Measurements from ENCODE around the gene ACOT8. TPM values are rescaled to one million over a fixed set of nuclear protein-coding genes. Genes with fewer than 3 reads are reported as not detected.
A peak's percentile ranks its signal among the peaks of the same experiment; 100 is the strongest.
"Not testable (repeated sequence)": the region's sequence is repeated elsewhere in the genome, so short reads cannot be mapped to it uniquely, and the experiment has no call there.

Gene ACOT8
- total RNA-seq, 1 experiment from 2014 or later = 37.9 TPM

GRCh38 chr20:45874576-45874975, 17.4 kb upstream of the ACOT8 start:
- Mint-ChIP-seq H3K4me1 (ENCODE audit: low read depth, unreplicated experiment) (peaks cover 8% of the 10 kb centered on the region), H3K4me3 (ENCODE audit: low read depth, unreplicated experiment) (no peak overlapping the region), H3K27ac (ENCODE audit: unreplicated experiment) (no peak overlapping the region), H3K9me3 (ENCODE audit: low read depth, unreplicated experiment) (no peaks in the 10 kb centered on the region), H3K27me3 (ENCODE audit: unreplicated experiment) (no peaks in the 10 kb centered on the region), H3K36me3 (ENCODE audit: insufficient read depth, unreplicated experiment) (no peaks in the 10 kb centered on the region)
- CTCF ChIA-PET = no interaction called here
- DNase-seq = no peak
- TF ChIP-seq, protein P1, sequence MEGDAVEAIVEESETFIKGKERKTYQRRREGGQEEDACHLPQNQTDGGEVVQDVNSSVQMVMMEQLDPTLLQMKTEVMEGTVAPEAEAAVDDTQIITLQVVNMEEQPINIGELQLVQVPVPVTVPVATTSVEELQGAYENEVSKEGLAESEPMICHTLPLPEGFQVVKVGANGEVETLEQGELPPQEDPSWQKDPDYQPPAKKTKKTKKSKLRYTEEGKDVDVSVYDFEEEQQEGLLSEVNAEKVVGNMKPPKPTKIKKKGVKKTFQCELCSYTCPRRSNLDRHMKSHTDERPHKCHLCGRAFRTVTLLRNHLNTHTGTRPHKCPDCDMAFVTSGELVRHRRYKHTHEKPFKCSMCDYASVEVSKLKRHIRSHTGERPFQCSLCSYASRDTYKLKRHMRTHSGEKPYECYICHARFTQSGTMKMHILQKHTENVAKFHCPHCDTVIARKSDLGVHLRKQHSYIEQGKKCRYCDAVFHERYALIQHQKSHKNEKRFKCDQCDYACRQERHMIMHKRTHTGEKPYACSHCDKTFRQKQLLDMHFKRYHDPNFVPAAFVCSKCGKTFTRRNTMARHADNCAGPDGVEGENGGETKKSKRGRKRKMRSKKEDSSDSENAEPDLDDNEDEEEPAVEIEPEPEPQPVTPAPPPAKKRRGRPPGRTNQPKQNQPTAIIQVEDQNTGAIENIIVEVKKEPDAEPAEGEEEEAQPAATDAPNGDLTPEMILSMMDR (IDR thresholded peaks at IDR 0.05; ENCODE audit: unreplicated experiment) = no peak
- BruUV-seq (replicated peaks) = no TSS peak
- intact Hi-C loops (cut with micrococcal nuclease; ENCODE audit: unreplicated experiment) = no loop called here

- intact Hi-C loops (cut with micrococcal nuclease; ENCODE audit: unreplicated experiment); DNase-seq; H3K4me3 Mint-ChIP-seq (ENCODE audit: low read depth, unreplicated experiment); H3K4me1 Mint-ChIP-seq (ENCODE audit: low read depth, unreplicated experiment); H3K27me3 Mint-ChIP-seq (ENCODE audit: unreplicated experiment); H3K36me3 Mint-ChIP-seq (ENCODE audit: insufficient read depth, unreplicated experiment); CTCF ChIA-PET; H3K9me3 Mint-ChIP-seq (ENCODE audit: low read depth, unreplicated experiment); H3K27ac Mint-ChIP-seq (ENCODE audit: unreplicated experiment); BruUV-seq (replicated peaks): not testable (repeated sequence)
Observed at GRCh38 chr20:45874104-45874481, 16.9 kb upstream of the ACOT8 start.

- TF ChIP-seq, protein P1 (IDR thresholded peaks at IDR 0.05; ENCODE audit: unreplicated experiment) = no peak
- Mint-ChIP-seq H3K4me3 (ENCODE audit: low read depth, unreplicated experiment) (no peak overlapping the region), H3K4me1 (ENCODE audit: low read depth, unreplicated experiment) (peaks cover 8% of the 10 kb centered on the region), H3K9me3 (ENCODE audit: low read depth, unreplicated experiment) (no peaks in the 10 kb centered on the region), H3K27me3 (ENCODE audit: unreplicated experiment) (no peaks in the 10 kb centered on the region), H3K36me3 (ENCODE audit: insufficient read depth, unreplicated experiment) (no peaks in the 10 kb centered on the region), H3K27ac (ENCODE audit: unreplicated experiment) (no peak overlapping the region)
- CTCF ChIA-PET = interaction anchor here (1.8 kb wide), 1 partner anchor 7 kb away, joined by 4 read pairs; the partner anchor contains the start of gene ZSWIM1
- no peak for DNase-seq
- BruUV-seq (replicated peaks) = no TSS peak
- intact Hi-C loops (cut with micrococcal nuclease; ENCODE audit: unreplicated experiment) = no loop called here
Observed at GRCh38 chr20:45873409-45874103, 16.4 kb upstream of the ACOT8 start.

GRCh38 chr20:45872626-45873025, 15.4 kb upstream of the ACOT8 start:
- Mint-ChIP-seq H3K4me3 (ENCODE audit: low read depth, unreplicated experiment) (no peak overlapping the region), H3K4me1 (ENCODE audit: low read depth, unreplicated experiment) (peaks cover 14% of the 10 kb centered on the region), H3K9me3 (ENCODE audit: low read depth, unreplicated experiment) (no peaks in the 10 kb centered on the region), H3K27ac (ENCODE audit: unreplicated experiment) (no peak overlapping the region), H3K27me3 (ENCODE audit: unreplicated experiment) (no peaks in the 10 kb centered on the region), H3K36me3 (ENCODE audit: insufficient read depth, unreplicated experiment) (no peaks in the 10 kb centered on the region)
- CTCF ChIA-PET = interaction anchor here (1.4 to 1.8 kb wide), 2 partner anchors 8 to 9 kb away, joined by 3 to 4 read pairs; partner anchors contain the start of gene ZSWIM1
- no peak for DNase-seq
- TF ChIP-seq, protein P1 (IDR thresholded peaks at IDR 0.05; ENCODE audit: unreplicated experiment) = no peak
- intact Hi-C loops (cut with micrococcal nuclease; ENCODE audit: unreplicated experiment) = no loop called here
- no TSS peak for BruUV-seq (replicated peaks)

- Mint-ChIP-seq H3K36me3 (ENCODE audit: insufficient read depth, unreplicated experiment) (no peaks in the 10 kb centered on the region), H3K9me3 (ENCODE audit: low read depth, unreplicated experiment) (no peaks in the 10 kb centered on the region), H3K4me3 (ENCODE audit: low read depth, unreplicated experiment) (no peak overlapping the region), H3K27me3 (ENCODE audit: unreplicated experiment) (no peaks in the 10 kb centered on the region), H3K4me1 (ENCODE audit: low read depth, unreplicated experiment) (peaks cover 19% of the 10 kb centered on the region), H3K27ac (ENCODE audit: unreplicated experiment) (peak overlapping the region; percentile 29)
- no peak for DNase-seq
- intact Hi-C loops (cut with micrococcal nuclease; ENCODE audit: unreplicated experiment) = no loop called here
- CTCF ChIA-PET = interaction anchor here (0.9 to 1.0 kb wide), 2 partner anchors 11 to 13 kb away, joined by 3 to 4 read pairs; partner anchors contain the start of gene ZSWIM1
- BruUV-seq (replicated peaks) = no TSS peak
- TF ChIP-seq, protein P1 (IDR thresholded peaks at IDR 0.05; ENCODE audit: unreplicated experiment) = no peak
Observed at GRCh38 chr20:45867819-45868176, 10.6 kb upstream of the ACOT8 start.

Measured in Calu3 (cell line).